ENCODE results near the gene CNOT1.

The CNOT1 gene

DNA sequence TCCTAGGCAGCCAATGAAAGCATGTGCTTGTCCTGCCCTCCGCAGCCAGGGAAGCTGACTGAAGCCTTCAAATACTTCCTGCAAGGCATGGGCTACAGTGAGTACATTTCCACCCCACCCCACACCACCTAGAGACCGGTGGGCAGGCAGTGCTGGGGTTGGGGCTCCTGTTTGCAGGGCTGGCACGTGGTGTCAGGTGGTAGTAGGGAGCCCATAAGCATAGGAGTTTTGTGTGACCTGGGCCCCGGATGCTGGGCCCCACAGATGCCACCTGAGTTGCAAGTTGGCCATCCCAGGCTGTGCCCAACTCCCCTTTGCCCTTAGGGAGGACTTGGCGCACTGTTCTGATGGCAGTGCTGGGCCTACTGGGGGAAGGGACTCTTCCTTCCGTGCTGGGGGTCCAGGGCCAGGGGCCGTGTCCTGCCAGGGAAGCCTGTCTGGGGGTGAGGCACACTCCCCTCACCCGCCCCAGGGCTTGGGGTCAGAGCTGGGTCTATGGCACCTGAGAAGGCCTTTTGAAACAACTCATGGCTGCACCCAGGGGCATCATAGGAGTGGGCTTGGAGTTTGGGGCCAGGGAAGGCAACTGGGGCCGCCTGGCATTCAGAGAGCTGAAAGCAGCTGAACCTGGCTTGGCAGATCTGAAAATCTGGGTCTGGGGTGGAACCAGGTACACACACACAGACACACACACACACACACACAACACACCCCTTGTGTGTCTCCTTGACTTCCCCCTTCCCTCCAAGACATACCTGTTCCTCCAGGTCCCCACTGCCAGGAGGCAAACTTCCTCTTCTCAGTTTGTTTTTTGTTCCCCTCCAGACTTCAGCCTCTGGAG is 120.2 kb downstream of the CNOT1 start:
- no peaks in the 10 kb centered on the region for H3K27me3 ChIP-seq (ENCODE audit: insufficient read depth, low read length)

GRCh38 chr16:58508671-58509251 is 120.9 kb downstream of the CNOT1 start:
- no peak overlapping the region for H3K27ac ChIP-seq (ENCODE audit: low read depth, low read length, poor library complexity, severe bottlenecking)
- no peaks in the 10 kb centered on the region for H3K27me3 ChIP-seq (ENCODE audit: insufficient read depth, low read length)
- no peak overlapping the region for H3K4me3 ChIP-seq (ENCODE audit: low read depth, low read length, poor library complexity, severe bottlenecking)
- no peaks in the 10 kb centered on the region for H3K9me2 ChIP-seq (ENCODE audit: low read depth, low read length)
- no peaks in the 10 kb centered on the region for H3K4me1 ChIP-seq (ENCODE audit: insufficient read depth, low read length, severe bottlenecking)
- TF ChIP-seq, protein P1, sequence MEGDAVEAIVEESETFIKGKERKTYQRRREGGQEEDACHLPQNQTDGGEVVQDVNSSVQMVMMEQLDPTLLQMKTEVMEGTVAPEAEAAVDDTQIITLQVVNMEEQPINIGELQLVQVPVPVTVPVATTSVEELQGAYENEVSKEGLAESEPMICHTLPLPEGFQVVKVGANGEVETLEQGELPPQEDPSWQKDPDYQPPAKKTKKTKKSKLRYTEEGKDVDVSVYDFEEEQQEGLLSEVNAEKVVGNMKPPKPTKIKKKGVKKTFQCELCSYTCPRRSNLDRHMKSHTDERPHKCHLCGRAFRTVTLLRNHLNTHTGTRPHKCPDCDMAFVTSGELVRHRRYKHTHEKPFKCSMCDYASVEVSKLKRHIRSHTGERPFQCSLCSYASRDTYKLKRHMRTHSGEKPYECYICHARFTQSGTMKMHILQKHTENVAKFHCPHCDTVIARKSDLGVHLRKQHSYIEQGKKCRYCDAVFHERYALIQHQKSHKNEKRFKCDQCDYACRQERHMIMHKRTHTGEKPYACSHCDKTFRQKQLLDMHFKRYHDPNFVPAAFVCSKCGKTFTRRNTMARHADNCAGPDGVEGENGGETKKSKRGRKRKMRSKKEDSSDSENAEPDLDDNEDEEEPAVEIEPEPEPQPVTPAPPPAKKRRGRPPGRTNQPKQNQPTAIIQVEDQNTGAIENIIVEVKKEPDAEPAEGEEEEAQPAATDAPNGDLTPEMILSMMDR (IDR thresholded peaks at IDR 0.05; ENCODE audit: low read length): no peak
- TF ChIP-seq EZH2 (IDR thresholded peaks at IDR 0.05; ENCODE audit: borderline replicate concordance, low read length): no peak
- H4K20me1 ChIP-seq (ENCODE audit: insufficient read depth, low read length): no peaks in the 10 kb centered on the region
- H3K79me2 ChIP-seq (ENCODE audit: insufficient read depth, low read length): no peaks in the 10 kb centered on the region
- no peak overlapping the region for H2AFZ ChIP-seq (ENCODE audit: low read length)
- no peak overlapping the region for H3K9ac ChIP-seq (ENCODE audit: low read length)
- H3K4me2 ChIP-seq (ENCODE audit: low read length): no peak overlapping the region
- no peaks in the 10 kb centered on the region for H3K9me3 ChIP-seq (ENCODE audit: low read length)
- H3F3A ChIP-seq (ENCODE audit: insufficient read depth, low read length): no peaks in the 10 kb centered on the region
- no peaks in the 10 kb centered on the region; the same call in 1 of the 2 replicates for H3K36me3 ChIP-seq (ENCODE audit: insufficient read depth, low read length)

More for the DNA sequence above, 120.2 kb downstream of the CNOT1 start:
- Histone ChIP-seq H3K4me1 (ENCODE audit: insufficient read depth, low read length, severe bottlenecking) (peaks cover 3% of the 10 kb centered on the region), H3K4me2 (ENCODE audit: low read length) (no peak overlapping the region), H3K9me3 (ENCODE audit: low read length) (no peaks in the 10 kb centered on the region), H3K4me3 (ENCODE audit: low read depth, low read length, poor library complexity, severe bottlenecking) (no peak overlapping the region), H2AFZ (ENCODE audit: low read length) (no peak overlapping the region), H3K27ac (ENCODE audit: low read depth, low read length, poor library complexity, severe bottlenecking) (no peak overlapping the region), H3K9me2 (ENCODE audit: low read depth, low read length) (no peaks in the 10 kb centered on the region), H3K36me3 (ENCODE audit: insufficient read depth, low read length) (no peaks in the 10 kb centered on the region; the same call in 1 of the 2 replicates), H3F3A (ENCODE audit: insufficient read depth, low read length) (0 out of 2 replicates have a peak, but pooled peaks cover 4% of the 10 kb centered on the region), H4K20me1 (ENCODE audit: insufficient read depth, low read length) (no peaks in the 10 kb centered on the region), H3K9ac (ENCODE audit: low read length) (no peak overlapping the region), H3K79me2 (ENCODE audit: insufficient read depth, low read length) (no peaks in the 10 kb centered on the region)
- TF ChIP-seq, protein P1 (IDR thresholded peaks at IDR 0.05; ENCODE audit: low read length): no peak
- TF ChIP-seq EZH2 (IDR thresholded peaks at IDR 0.05; ENCODE audit: borderline replicate concordance, low read length): no peak

GRCh38 chr16:58507963-58508670 is 121.5 kb downstream of the CNOT1 start:
- Histone ChIP-seq H3K4me2 (ENCODE audit: low read length) (no peak overlapping the region), H3K9ac (ENCODE audit: low read length) (no peak overlapping the region), H3K4me3 (ENCODE audit: low read depth, low read length, poor library complexity, severe bottlenecking) (no peak overlapping the region), H3K9me3 (ENCODE audit: low read length) (no peaks in the 10 kb centered on the region), H3F3A (ENCODE audit: insufficient read depth, low read length) (no peaks in the 10 kb centered on the region), H3K9me2 (ENCODE audit: low read depth, low read length) (no peaks in the 10 kb centered on the region), H3K4me1 (ENCODE audit: insufficient read depth, low read length, severe bottlenecking) (no peaks in the 10 kb centered on the region), H4K20me1 (ENCODE audit: insufficient read depth, low read length) (no peaks in the 10 kb centered on the region), H3K36me3 (ENCODE audit: insufficient read depth, low read length) (no peaks in the 10 kb centered on the region; the same call in 1 of the 2 replicates), H2AFZ (ENCODE audit: low read length) (no peak overlapping the region), H3K27ac (ENCODE audit: low read depth, low read length, poor library complexity, severe bottlenecking) (no peak overlapping the region), H3K79me2 (ENCODE audit: insufficient read depth, low read length) (no peaks in the 10 kb centered on the region), H3K27me3 (ENCODE audit: insufficient read depth, low read length) (no peaks in the 10 kb centered on the region)
- no peak for TF ChIP-seq EZH2 (IDR thresholded peaks at IDR 0.05; ENCODE audit: borderline replicate concordance, low read length)
- TF ChIP-seq, protein P1 (IDR thresholded peaks at IDR 0.05; ENCODE audit: low read length): no peak

All from OCI-LY1 (cell line).